Glomerular visceral epithelial cell (primary cell): ENCODE data around the gene RAB43.
"Not testable (repeated sequence)": the region's sequence is repeated elsewhere in the genome, so short reads cannot be mapped to it uniquely, and the experiment has no call there.

Source experiments
- DNase-seq: peaks from one replicate; pipeline ENCODE4 v3.0.0-alpha.2; 2016; ENCODE audit errors: extremely low spot score

The RAB43 gene

DNA sequence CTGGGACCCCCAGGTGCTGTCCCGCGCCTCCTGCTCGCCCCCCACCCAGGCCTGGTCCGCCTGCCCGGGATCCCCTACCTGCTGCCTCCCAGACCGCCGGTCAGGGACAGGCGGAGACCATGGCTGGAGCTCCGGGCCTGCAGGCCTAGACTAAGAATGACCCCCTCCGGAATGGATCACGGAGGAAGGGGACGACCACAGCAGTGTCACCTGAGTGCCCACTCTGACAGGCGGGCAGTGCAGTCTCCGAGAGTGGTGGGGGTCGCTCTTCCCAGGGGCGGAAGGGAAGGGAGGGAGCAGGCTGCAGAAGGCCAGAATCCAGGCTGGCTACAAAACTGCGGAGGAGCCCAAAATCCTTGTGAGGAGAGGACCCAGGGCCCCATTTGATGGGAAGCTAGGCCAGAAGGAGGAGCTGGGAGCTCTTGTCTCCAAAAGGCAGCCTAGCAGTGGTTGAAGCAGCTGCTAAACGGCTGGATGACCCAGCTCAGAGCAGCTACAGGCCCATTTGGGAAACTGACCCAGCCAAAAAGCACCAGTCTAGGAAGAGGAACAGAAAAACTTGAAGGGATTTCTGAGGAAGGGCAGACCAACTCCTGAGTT is 908 bp upstream of the RAB43 start:
- DNase-seq = no peak

DNA sequence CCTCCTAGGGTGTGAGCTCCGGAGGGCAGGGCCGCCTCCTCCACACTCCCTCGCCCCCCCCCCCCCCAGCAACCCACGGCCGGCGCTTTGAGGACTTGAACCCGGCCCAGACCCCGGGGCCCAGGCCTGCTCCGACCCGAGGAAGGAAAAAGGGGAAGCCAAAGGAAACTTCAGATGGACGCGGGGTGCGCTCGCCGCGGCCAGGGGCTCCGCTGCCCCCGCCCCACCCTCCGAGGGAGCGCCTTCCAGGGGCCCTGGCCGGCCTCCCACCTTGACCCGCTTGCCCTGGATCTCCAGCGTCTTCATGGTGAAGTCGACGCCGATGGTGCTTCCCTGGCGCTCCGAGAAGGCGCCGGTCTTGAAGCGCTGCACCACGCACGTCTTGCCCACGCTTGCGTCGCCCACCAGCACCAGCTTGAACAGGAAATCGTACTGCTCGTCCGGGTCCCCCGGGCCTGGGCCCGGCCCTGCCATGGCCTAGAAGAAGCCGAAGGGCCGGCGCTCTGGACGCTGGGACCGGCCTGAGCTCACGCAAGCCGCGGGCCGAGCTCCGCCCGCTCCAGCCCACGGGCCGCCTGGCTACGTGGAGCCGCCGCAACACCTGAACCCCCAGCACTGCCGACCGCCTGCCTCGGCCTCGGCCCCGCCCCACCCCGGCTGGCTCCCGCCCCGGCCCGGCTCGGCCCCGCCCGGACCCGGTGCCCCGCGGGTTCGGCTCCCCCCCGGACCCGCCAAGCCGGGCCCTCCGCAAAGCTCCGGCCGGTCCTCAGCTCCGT is 400 bp downstream of the RAB43 start:
- DNase-seq = no peak

DNA sequence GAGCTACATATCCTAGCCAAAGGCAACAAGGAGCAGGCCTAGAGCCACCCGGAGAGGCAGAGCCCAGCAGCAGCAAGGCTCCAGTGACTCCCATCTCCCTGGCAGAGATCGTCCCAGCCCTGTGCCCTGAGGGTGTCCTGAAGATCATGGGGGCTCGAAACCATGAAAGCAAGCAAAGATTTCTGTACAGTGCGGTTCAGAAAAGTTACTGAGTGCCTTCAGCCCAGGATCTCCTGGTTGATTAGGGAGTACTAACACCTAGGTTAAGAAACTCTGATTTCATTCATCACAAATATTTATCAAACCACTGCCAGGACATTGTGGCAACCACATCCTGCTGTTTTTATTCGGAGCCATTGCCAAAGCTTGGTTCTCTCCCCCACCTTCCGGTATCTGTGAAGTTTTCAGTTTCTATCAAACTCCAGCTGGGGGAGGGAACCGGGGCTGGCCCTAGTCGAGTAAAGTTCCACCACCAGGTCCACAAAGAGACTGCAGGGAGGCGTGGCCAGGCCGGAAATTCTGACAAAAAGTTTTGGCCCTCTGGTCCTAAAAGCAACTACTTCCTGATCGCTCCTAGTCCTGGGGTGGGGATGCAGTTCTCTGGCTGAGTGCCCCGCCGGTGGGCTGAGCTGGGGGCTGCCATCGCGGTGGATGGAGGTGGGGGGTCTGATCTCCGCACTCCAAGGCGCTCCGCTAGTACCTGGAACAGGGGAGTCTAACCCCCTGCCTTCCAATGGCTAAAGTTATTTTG is 1.2 kb downstream of the RAB43 start:
- peak; percentile 87 for DNase-seq

DNA sequence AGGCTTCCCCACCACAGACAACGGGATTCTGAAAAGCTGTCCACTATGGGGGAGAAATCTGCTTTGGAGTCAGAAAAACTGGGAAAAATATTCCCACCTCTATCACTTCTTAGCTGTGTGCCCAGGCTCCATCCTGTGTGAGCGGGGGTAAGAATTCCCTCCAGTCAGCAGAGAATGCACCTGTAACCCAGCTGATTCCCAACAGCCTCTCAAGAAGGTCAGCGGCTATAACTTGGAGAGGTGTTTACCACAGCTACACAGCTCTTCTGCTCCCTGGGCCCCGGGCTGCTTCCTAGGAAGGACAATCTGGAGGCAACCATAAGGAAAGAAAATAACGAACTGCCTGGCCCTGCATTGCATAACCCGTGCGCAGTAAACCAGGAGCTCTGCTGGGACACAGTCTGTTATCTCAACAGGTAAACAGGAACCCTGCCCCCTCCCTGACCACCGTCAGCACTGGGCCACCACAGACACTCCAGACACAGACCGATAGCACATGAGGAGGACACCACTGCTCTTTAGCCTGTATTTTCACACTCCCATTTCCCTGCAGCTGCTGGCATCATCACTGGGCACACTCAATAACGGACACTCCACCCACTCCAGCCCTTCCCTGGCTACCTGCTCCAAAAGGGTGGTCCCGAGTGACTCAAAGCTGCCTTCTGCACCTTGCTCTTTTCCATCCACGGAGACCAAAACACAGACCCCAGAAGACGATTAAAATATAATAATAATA is 2.1 kb downstream of the RAB43 start:
- DNase-seq = peak; percentile 5

DNA sequence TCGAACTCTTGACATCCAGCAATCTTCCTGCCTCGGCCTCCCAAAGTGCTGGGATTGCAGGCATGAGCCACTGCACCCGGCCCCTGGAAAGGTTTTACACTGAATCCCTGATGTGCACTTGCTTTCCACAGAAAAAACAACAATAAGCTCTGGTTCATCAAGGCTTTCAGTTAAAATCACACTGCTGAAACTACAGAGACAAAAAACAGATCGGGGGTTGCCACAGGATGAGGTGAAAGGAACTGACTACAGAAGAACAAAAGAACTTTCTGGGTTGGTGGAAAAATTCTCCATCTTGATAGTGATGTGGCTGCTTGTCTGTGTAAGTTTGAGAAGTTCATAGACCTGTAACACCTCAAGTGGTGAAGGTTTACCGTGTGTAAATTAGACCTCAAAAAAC is 2.9 kb downstream of the RAB43 start:
- no peak for DNase-seq

DNA sequence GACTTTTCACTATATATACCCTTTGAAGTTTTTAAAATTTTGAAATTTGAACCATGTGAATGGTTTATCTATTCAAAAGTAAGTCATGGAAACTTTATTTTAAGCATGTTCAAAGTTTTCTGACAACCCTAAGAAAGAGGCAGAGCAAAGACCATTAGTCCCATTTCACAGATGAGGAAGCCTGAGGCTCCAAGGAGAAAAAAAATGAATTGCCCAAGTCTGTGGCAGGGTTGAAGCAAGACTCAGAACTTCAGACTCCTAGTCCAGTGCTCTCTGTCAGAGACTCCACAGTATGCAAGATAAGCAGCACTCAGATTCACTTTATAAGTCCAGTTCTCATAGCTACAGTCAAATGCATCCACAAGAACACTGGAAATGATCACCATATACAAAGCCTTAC is 4.5 kb downstream of the RAB43 start:
- no peak for DNase-seq

DNA sequence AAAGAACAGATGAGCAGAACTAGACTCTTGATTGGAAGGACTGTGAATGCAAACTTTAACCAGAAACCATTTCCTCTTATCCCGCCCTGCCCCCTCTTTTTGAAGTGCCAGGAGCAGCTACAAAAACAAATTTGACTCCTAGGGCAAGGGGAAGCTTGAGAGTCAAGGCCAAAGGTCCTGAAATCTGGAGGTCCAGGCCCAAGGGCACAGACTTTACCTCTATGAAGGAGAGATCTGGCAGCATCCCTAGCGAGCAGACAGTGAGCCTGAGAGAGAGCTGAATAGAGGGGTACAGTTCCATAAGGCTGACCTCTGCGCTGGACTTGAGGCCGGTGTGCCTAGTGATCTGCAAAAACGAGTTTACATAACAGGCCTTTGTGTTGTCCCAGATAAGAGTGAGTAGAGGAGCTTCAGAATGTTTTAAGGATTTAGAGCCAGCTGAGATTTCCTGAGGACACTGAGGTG is 5.1 kb downstream of the RAB43 start:
- no peak for DNase-seq

DNA sequence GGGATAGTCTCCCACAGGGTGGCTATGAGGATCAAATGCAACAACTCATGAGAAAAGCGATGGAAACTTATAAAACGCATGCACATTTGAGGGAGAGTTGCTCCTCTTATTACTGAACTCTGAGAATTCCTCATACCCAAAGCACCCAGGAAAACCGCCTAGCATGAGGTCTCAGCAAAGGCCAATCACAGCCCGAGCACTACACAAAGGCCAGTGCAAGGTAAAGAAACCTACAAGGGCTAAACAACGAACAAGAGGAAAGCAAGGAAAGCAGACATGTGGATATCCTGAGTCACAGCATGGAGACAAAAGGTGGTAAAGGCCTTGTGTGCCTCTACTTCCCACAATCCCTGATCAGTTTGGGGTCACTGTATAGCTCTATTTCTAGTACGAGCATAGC is 7.1 kb downstream of the RAB43 start:
- DNase-seq = no peak

DNA sequence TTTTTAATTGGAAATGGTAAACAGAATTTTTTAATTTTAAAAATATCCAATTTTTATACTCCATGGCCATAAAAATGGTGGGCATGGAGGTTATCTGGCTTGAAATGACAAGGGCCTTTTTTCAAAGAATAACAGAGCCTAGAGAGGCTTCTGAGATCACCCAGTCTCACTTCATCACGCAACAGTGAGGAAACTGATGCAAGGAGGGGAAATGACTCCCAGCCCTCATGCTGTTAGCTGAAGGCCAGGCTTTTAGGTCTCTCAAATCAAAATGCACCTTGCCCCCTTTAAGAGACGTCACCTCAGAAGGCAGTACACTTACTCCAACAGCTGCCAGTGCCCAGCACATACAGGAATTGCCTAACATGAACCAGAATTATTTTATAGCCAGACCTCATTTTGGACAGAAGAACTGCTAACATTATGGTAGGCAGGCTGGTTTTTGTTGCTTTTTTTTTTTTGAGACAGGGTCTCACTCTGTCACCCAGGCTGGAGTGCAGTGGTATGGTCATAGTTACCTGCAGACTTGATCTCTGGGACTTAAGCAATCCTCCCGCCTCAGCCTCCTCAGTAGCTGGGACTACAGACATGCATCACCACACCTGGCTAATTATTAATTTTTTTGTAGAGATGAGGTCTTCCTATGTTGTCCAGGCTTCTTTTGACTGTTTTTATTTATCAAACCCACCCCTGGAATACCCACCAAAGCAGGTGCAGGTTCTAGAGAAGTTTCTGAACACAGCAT is 9.1 kb downstream of the RAB43 start:
- peak; percentile 37 for DNase-seq

DNA sequence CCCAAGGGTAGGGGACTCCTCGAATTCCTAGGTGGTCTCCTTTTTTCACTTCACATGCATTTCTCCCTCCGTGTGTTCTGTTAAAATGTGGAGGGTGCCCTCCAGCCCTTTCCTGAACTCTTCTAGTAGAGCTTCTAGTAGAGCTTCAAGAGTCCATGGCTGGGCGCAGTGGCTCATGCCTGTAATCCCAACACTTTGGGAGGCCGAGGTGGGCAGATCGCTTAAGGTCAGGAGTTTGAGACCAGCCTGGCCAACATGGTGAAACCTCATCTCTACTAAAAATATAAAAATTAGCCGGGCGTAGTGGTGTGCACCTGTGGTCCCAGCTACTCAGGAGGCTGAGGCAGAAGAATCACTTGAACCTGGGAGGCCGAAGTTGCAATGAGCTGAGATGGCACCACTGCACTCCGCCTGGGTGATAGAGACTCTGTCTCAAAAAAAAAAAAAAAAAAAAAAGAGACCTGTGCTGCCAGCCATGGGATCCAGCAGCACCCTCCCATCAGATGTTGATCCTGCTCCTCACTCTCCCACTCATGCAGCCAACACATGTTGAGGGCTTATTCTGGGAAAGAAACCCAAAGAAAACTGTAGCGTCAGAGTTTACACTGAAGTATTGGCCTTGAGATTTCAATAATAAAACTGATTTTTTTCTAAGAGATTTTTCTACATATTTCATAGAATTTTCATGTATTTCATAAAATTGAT is 10.4 kb downstream of the RAB43 start:
- not testable (repeated sequence) for DNase-seq

DNA sequence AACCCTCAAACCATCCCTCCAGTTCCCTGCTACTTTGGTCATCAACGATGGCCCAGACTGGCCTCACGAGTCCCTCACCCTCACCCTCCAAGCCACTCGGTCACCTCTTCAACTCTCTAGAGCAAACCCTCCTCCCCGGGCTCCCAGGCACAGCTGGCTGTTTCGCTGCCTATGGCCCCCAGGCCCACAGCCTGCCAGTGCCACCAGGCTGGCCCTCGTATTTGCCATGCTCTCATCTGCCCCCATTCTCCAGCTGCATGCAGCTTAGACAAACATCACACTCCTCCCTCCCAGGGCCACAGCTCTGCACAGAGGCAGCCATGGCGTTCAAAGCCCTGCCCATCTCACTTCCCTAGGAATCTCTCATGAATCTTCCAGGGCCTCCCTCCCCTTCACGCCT is 13.8 kb downstream of the RAB43 start:
- DNase-seq = no peak

DNA sequence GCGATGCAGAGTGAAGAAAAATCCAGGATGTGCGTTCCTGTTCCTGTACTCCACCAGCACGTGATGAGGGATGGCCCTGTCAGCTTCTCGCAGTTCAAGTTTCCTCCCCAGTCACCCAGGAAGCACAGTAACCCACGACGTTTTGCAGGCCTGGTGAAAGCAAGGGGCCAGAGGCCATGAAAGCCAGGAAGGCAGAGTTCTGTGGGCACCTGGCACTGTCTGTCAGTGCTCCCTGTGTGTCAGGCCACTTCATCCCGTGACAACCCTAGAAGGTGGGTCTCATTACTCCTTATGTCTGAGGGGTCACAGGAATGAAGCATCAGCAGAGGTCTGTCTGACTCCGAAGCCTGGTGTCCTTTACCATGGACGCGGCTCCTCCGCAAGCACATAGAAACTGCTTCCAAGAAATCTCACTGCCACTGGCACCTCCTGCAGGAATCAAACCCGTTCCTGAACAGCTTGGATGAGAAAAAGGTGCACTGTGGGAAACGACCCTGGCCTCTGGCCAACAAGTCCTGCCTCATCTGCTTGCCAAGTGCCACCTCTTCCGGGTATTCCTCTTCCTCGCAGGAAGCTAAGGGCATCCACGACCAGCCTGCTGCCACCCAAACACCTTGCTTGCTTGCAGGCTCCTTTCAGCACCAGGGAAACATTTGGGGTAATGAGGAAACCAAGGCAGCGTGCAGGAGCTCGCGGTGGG is 14.6 kb downstream of the RAB43 start:
- no peak for DNase-seq

DNA sequence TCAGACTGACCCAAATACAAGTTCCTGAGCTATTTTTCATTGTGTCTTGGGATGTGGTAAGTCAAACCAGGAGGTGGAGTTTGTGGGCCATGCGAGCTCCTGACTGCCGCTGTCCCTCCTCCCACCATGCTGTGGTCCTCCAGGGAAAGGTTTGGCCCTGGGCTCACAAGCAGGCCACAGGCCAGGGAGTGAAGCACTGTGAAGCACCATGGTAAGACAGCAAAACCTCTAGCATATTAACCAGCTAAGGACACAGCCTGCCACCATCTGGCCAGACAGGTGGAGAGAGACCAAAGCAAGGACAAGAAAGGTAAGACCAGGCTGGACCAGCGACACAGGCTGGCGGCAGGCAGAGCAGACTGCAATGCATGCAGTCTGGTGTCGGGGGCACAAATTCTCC is 15.3 kb downstream of the RAB43 start:
- no peak for DNase-seq

DNA sequence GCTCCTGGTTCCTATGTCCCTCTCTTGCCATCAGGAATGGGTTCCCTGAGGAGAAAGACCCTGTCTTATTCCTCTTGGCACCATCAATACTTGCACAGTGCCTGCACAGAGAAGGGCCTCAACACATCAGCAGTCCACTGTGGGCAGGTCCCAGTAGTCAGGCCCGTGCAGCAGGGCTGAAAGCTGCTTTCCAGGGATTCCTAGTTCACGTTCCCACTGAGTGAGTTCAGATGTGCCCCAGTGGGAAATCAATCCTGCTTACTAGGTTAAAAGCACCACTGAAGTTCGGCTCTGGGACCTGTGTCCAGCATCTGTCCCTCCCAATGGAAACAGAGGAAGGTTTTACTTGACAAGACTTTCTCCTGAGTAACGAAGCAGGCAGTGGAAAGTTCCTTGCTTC is 15.7 kb downstream of the RAB43 start:
- no peak for DNase-seq

DNA sequence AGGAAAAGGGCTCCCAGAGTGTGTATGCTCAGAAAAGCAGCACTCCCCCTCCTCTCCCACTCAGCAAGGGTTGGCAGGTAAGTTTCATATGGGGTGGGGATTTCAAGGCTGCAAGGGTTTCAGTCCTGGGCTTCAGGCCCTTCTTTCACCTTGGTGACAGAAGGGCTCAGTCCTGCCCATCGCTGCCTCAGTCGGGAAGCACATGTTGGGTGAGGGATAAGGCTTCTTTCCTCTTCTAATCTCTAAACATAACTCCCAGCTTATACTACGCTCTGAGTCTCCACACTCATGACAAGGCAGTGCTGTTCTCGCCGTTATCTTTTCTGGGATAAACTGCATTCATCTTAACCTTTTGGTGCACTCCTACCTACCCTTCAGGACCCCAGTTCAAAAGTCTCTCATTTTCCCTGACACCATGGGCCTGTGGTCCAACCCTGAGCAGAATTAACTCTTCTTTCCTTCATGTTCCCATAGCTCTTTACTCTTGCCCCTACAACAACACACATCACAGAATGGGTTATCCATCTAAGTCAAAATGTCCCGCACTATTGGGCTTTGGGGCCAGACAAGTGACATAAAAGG is 17.0 kb downstream of the RAB43 start:
- no peak for DNase-seq

DNA sequence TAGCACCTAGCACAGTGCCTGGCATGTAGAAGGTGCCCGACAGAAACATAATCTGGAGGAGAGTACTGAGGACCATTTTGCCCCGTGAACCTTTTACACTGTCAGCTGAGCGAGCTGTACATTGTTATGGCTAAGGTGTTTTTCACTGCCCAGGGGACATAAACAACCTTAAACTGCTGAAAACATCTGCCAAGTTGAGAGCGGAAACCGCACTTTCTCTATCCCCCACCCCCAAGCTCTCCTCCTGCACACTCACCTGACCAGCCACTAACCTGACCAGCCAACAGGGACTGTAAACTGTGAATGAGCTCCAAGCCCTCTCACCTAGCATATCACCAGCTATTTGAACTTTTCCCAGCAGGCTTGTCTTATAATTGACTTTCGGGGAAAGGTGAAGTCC is 17.6 kb downstream of the RAB43 start:
- no peak for DNase-seq

DNA sequence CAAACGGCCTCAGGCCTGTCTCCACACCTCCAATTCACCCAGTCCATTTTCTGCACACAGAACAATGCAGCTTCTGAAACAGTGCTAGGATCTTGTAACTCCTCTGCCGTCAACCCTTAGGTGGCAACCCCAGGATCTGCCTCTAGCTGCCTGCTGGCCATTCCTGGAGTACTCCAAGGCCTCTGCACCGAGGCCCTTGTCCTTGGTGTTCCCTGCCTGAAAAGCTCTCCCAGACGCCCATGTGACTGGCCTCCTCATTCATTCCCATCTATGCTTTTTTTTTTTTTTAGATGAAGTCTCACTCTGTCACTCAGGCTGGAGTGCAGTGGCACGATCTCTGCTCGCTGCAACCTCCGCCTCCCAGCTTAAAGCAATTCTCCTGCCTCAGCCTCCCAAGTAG is 18.3 kb downstream of the RAB43 start:
- no peak for DNase-seq

DNA sequence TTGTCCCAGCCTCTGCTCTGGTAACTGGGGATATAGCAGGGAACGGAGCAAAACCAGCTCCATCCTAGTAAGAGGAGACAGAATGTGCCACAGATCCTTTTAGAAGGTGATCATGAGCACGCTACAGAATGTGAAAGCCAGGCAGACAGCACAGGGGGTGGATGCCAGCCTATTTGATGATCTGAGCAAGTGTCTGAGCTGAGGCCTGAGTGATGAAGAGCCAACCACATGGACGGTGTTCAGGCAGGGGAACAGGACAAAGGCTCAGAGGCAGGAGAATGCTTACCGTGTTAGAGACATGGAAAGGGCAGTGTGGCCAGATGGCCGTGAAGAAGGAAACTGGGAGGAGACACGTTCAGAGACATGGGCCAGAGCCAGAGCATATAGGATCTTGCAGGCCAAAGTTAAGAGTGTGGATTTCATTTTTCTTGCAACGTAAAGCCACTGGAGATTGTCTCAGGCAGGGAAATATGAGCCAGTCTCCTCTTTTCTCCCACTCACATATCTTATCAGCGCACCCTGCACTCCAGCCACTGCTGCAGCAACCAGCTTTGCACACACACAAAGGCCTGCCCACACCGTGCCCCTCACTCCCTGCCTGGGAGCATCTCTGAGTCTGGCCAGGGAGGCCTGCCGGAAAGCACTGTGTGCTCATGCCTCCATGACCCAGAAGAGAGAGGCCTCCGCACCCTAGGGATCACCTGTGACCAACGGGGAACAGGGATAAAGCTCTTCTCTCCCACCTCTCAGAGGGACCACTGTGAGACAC is 20.1 kb downstream of the RAB43 start:
- no peak for DNase-seq

DNA sequence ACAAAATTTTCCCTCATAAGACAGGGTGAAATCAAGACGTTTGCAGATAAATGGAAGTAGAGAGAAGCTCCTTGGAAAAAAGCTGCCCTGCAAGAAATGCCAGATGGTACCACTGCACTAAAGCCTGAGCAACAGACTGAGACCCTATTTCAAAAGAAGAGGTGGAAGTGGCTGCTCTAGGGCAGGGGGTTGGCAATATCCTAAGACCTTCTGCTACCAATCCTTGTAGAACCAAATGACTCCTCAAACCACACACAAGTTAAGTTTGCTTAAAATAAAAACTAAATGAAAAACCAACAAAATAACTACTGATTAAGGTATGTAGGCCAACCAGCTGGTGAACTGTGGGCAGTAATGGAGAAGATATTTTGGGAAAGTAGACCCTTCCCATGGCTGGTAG is 21.3 kb downstream of the RAB43 start:
- DNase-seq = no peak
